ENCODE results near the gene IGSF22.

- no peak for TF ChIP-seq SP1 (CRISPR knock-in tag; conservative IDR thresholded peaks at IDR 0.05)
- TF ChIP-seq CTCF (IDR thresholded peaks at IDR 0.05), result no peak
- no peak for TF ChIP-seq CREM (CRISPR knock-in tag; IDR thresholded peaks at IDR 0.05)
- TF ChIP-seq GABPB1 (CRISPR knock-in tag; IDR thresholded peaks at IDR 0.05), result no peak
Observed at GRCh38 chr11:18676803-18677202, 49.2 kb downstream of the IGSF22 start.
